ENCODE measurements around the gene CEP128.

GRCh38 chr14:80624581-80624980 is 317.0 kb downstream of the CEP128 start:
- TF ChIP-seq ZNF274 (IDR thresholded peaks at IDR 0.05; ENCODE audit: low read depth, low read length) (no peak), YY1 (IDR thresholded peaks at IDR 0.05; ENCODE audit: insufficient read depth, insufficient read length) (no peak)
